B cell (primary cell): ENCODE data around the gene MBNL1. TPM values are rescaled to one million over a fixed set of nuclear protein-coding genes. Genes with fewer than 3 reads are reported as not detected.

Source experiments
- ATAC-seq: fragments of 200-7000 bp; cut with Tn5 transposase; one replicate; pipeline ENCODE4 v1.10.0; 2021; ENCODE audit warnings: low read depth, mild to moderate bottlenecking, moderate number of reproducible peaks, moderate library complexity
- CTCF ChIA-PET: fragments of 350-600 bp; sonication (Branson Sonifier 250); formaldehyde crosslinking; loops from one replicate; lab custom pipeline; 2021; ENCODE audit warnings: antibody characterized with exemption, inconsistent platforms; lab: Charles Lee
- POLR2A ChIA-PET: fragments of 350-600 bp; sonication (Branson Sonifier 250); formaldehyde crosslinking; loops from one replicate; lab custom pipeline; 2021; ENCODE audit warnings: antibody characterized with exemption; lab: Charles Lee
- DNase-seq: peaks from one replicate; pipeline ENCODE4 v3.0.0; 2013
- H2AFZ ChIP-seq: 2 replicates; pipeline ENCODE4 v1.6.1; 2012; ENCODE audit warnings: mild to moderate bottlenecking, low read depth, low read length; ENCODE audit not compliant: insufficient read depth, poor library complexity, severe bottlenecking
- H3K27ac ChIP-seq, 2 donors: 1 replicate in 1 of 2; 2 replicates in 1 of 2; pipeline ENCODE4 v1.5.1; 2012 to 2013; ENCODE audit warnings: low read length in 2 of 2, mild to moderate bottlenecking in 2 of 2, moderate library complexity in 1 of 2
- H3K27me3 ChIP-seq, 4 experiments: fragments of 200-600 bp in 1 of 4; sonication (generic) in 1 of 4; replicated peaks in 1 of 4; 1 replicate in 2 of 4; 2 replicates in 2 of 4; pipeline versions ENCODE4 v1.6.1 to v1.7.0; 2013 to 2016; ENCODE audit warnings: low read length in 3 of 4, mild to moderate bottlenecking in 2 of 4, mixed read lengths in 1 of 4, moderate library complexity in 1 of 4; ENCODE audit not compliant: insufficient read depth in 4 of 4, control insufficient read depth in 3 of 4; ENCODE audit errors: control extremely low read depth in 1 of 4
- H3K36me3 ChIP-seq, 2 experiments: replicated peaks in 1 of 2; 1 replicate in 1 of 2; 2 replicates in 1 of 2; pipeline versions ENCODE4 v1.6.1 to v1.7.1; 2013; ENCODE audit warnings: low read length in 1 of 2; ENCODE audit not compliant: insufficient read depth in 2 of 2, control insufficient read depth in 1 of 2; ENCODE audit errors: control extremely low read depth in 1 of 2, extremely low read depth in 1 of 2
- H3K4me1 ChIP-seq, 2 donors: fragments of 200-600 bp in 1 of 2; sonication (generic) in 1 of 2; 1 replicate in 1 of 2; 2 replicates in 1 of 2; pipeline versions ENCODE4 v1.5.1 to v1.6.1; 2013 to 2017; ENCODE audit warnings: low read length in 2 of 2; ENCODE audit not compliant: control insufficient read depth in 2 of 2, insufficient read depth in 2 of 2
- H3K4me2 ChIP-seq: replicated peaks from 2 replicates; pipeline ENCODE3; 2012; ENCODE audit warnings: mild to moderate bottlenecking, low read depth, low read length; ENCODE audit not compliant: poor library complexity, severe bottlenecking
- H3K4me3 ChIP-seq, 5 experiments: fragments of 200-600 bp in 1 of 5; sonication (generic) in 1 of 5; 1 replicate in 3 of 5; 2 replicates in 2 of 5; pipeline versions ENCODE4 v1.5.1 to v1.7.0; 2011 to 2016; ENCODE audit warnings: low read length in 4 of 5, mild to moderate bottlenecking in 4 of 5, low read depth in 2 of 5, control low read depth in 1 of 5, moderate library complexity in 1 of 5; ENCODE audit not compliant: insufficient read depth in 1 of 5; ENCODE audit errors: control extremely low read depth in 1 of 5, extremely low read depth in 1 of 5
- H3K79me2 ChIP-seq: fragments of 200-600 bp; sonication (generic); one replicate; pipeline ENCODE4 v1.6.0; 2016; ENCODE audit warnings: low read length; ENCODE audit not compliant: control insufficient read depth, insufficient read depth
- H3K9ac ChIP-seq: fragments of 200-600 bp; sonication (generic); 2 replicates; pipeline ENCODE4 v1.6.1; 2017; ENCODE audit warnings: mild to moderate bottlenecking, low read length, moderate library complexity
- H3K9me3 ChIP-seq, 3 donors: one replicate each; pipeline versions ENCODE4 v1.6.1 to v1.7.1; 2013; ENCODE audit warnings: low read length in 2 of 3; ENCODE audit not compliant: control insufficient read depth in 2 of 3, insufficient read depth in 1 of 3; ENCODE audit errors: control extremely low read depth in 1 of 3
- H4K20me1 ChIP-seq: 2 replicates; pipeline ENCODE4 v1.6.0; 2012; ENCODE audit warnings: mild to moderate bottlenecking, low read length; ENCODE audit not compliant: insufficient read depth, control insufficient read depth, poor library complexity, severe bottlenecking
- H3K27ac Mint-ChIP-seq: one replicate; pipeline ENCODE4 v1.8.0; 2021; ENCODE audit warnings: mixed read lengths
- H3K27me3 Mint-ChIP-seq: one replicate; pipeline ENCODE4 v1.8.0; 2021; ENCODE audit warnings: mixed read lengths
- H3K4me1 Mint-ChIP-seq: one replicate; pipeline ENCODE4 v1.8.0; 2021; ENCODE audit warnings: mixed read lengths
- H3K4me3 Mint-ChIP-seq: one replicate; pipeline ENCODE4 v1.8.0; 2021; ENCODE audit warnings: mixed read lengths
- H3K9me3 Mint-ChIP-seq: one replicate; pipeline ENCODE4 v1.8.0; 2022; ENCODE audit warnings: mixed read lengths; ENCODE audit not compliant: insufficient read depth
- CTCF ChIP-seq: fragments of 200-600 bp; IDR thresholded peaks from one replicate; pipeline ENCODE4 v1.8.0; 2022; ENCODE audit warnings: antibody characterized with exemption, mild to moderate bottlenecking
- EZH2 ChIP-seq: IDR thresholded peaks from 2 replicates; pipeline ENCODE4 v1.6.1; 2012; ENCODE audit warnings: borderline replicate concordance, low read depth, mild to moderate bottlenecking, moderate library complexity, low read length; ENCODE audit not compliant: insufficient read depth, poor library complexity, severe bottlenecking
- WGBS: methylation state at CpG from one replicate; pipeline ENCODE4 v1.1.5; 2013; ENCODE audit warnings: missing lambda C conversion rate; ENCODE audit not compliant: insufficient coverage; 5-methylcytosine and 5-hydroxymethylcytosine counted together
- intact Hi-C: fragments of 100-400 bp; cut with micrococcal nuclease; formaldehyde crosslinking; loops from one replicate; pipeline ENCODE4 v1.10.0; 2022
- polyA plus RNA-seq: library from polyadenylated mRNA; depleted of rRNA; stranded (reverse); fragments of >200 nt; gene quantifications from 2 replicates; pipeline ENCODE4 v1.2.3, GENCODE V29; 2012
- total RNA-seq, 2 donors: library from RNA; stranded (reverse); fragments of 120-200 nt in 1 of 2; gene quantifications; 1 replicate in 1 of 2; 2 replicates in 1 of 2; pipeline versions ENCODE4 v1.2.3 to v1.2.4, GENCODE V29; 2013 to 2022

Gene MBNL1
- total and polyA plus RNA-seq, 2 donors (not counting 1 experiment from before 2014, with no cell fraction given), result 195 to 505 TPM

GRCh38 chr3:152255290-152255689, 13.4 kb upstream of the MBNL1 start:
- peaks cover 73 to 80% of the 10 kb centered on the region in 2 donors for H3K4me1 ChIP-seq
- H3K27ac Mint-ChIP-seq, result no peak overlapping the region

More at GRCh38 chr3:152255290-152255689, 13.4 kb upstream of the MBNL1 start:
- WGBS, result no CpG with 5 or more reads among the region's 1 CpG
- Histone ChIP-seq H3K9ac (no peak overlapping the region), H3K9me3 (peaks cover 0 to 3% (median 0%) of the 10 kb centered on the region in 3 donors), H3K27ac (peak overlapping the region in 1 of 2 donors; percentile 53), H3K36me3 (no peaks in the 10 kb centered on the region), H3K79me2 (peaks cover 78% of the 10 kb centered on the region), H2AFZ (no peak overlapping the region), H4K20me1 (no peaks in the 10 kb centered on the region), H3K4me2 (no peak overlapping the region), H3K27me3 (no peaks in the 10 kb centered on the region), H3K4me3 (no peak overlapping the region)
- intact Hi-C loops, result loop anchor here (2.0 kb wide), 1 partner anchor 14 kb away; no protein-coding TSS in a partner anchor
- CTCF ChIA-PET, result interaction anchor here (0.6 to 4.0 kb wide), 6 partner anchors 11 to 71 kb away, joined by 3 to 38 read pairs (median 3); no protein-coding TSS in a partner anchor
- TF ChIP-seq EZH2, result no peak
- TF ChIP-seq CTCF, result no peak
- Mint-ChIP-seq H3K27me3 (no peaks in the 10 kb centered on the region), H3K4me1 (peaks cover 79% of the 10 kb centered on the region), H3K4me3 (no peak overlapping the region), H3K9me3 (no peaks in the 10 kb centered on the region)
- DNase-seq (no peak), ATAC-seq (no peak)
- POLR2A ChIA-PET, result interaction anchor here (2.8 to 3.8 kb wide), 2 partner anchors 11 to 13 kb away, joined by 14 to 15 read pairs; partner anchors contain the start of gene MBNL1
